ENCODE results near the gene CAMK1D.
"Not testable (repeated sequence)": the region's sequence is repeated elsewhere in the genome, so short reads cannot be mapped to it uniquely, and the experiment has no call there.

CAMK1D gene

DNA sequence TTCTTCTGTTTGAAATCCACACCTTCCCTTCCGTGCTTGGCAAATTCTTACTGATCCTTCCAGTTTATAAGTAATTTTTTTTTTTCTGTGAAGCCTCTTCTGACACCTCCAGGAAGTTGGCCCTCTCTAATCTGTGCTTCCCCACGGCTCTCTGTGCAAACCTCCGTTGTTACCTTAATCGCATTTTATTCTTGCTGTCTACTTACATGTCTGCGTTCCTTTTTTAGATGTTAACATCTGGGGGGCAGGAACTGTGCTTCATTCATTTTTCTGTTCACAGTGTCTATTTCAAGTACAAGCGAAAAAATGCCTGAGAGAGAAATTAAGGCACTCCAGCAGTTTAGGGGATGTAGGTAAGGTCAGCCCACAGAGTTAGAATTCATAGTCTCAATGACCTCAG, 8.4 kb upstream of the CAMK1D start:
- no peak for DNase-seq

GRCh38 chr10:12341526-12341925, 7.8 kb upstream of the CAMK1D start:
- no peak for DNase-seq

- DNase-seq, result no peak
These were observed 4.8 kb upstream of the CAMK1D start for GRCh38 chr10:12344375-12345110.

DNA sequence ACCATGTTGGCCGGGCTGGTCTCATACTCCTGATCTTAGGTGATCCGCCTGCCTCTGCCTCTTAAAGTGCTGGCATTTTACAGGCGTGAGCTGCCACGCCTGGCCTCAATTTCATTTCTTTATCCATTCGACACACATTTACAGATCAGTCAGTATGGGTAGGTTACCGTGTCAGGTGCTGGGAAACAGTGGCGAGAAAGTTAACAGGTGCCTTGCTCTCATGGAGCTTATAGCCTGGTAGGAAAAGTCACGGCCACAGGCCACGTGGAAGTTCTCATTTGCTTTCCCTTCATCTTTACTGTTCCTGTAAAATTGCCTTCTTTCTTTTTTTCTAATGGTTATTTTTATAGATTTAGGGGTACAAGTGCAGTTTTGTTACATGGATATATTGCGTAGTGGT, 2.6 kb upstream of the CAMK1D start:
- no peak for DNase-seq

GRCh38 chr10:12348294-12348869, 965 bp upstream of the CAMK1D start:
- DNase-seq, result no peak

DNA sequence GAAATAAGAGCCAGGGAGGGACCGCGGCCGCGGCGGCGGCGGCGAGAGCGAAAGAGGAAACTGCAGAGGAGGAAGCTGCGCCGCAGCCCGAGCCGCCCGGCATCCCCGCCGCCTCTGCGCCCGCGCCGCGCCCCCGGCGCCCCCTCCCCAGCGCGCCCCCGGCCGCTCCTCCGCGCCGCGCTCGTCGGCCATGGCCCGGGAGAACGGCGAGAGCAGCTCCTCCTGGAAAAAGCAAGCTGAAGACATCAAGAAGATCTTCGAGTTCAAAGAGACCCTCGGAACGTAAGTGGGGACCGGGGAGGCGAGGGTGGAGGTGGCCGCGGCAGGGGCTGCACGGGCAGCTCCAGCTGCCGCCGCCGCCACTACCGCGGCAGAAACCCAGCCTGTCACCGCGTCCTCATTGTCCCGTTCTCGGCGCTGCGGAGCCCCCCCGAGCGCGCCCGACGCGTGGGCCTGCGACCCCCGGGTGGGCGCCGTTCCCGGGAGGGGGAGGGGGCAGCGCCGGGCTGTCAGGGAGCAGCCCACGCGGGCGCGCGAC, 351 bp downstream of the CAMK1D start:
- no peak for DNase-seq

DNA sequence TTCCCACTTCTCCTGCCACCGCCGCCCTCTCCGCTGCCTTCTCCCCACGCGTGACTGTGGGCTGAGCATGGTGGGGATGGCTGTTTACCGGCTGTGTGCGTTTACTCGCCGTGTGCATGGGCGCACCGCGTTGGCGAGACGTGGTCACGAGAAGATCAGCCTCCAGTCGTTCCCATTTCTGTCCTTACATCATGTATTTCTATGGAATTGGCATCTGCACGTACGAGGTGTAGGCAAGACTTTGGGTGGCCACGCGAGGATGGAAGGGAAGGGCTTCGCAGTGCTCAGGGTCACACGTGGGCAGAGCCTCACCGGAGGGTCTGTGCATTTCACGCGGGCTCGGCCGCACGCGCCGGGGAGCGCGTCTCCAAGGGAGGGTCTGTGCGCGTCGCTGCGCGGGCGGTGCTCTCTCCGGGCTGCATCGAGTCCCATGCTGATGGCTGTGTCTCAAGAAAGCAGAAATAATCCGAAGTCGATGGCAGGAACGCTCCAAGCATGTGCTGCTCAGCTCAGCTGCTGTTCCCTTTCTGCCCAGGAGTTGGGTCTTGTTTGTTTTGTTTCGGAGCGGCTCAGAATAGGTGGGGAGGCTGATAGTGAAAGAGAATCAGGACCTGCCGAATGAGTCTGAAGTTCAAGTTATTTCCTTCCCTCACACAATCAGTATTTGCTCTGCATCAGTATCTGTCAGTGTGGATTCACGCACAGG, 973 bp downstream of the CAMK1D start:
- no peak for DNase-seq

- DNase-seq, result no peak
These were observed 1.6 kb downstream of the CAMK1D start for GRCh38 chr10:12350925-12351324.

GRCh38 chr10:12351447-12351846, 2.1 kb downstream of the CAMK1D start:
- DNase-seq, result no peak

DNA sequence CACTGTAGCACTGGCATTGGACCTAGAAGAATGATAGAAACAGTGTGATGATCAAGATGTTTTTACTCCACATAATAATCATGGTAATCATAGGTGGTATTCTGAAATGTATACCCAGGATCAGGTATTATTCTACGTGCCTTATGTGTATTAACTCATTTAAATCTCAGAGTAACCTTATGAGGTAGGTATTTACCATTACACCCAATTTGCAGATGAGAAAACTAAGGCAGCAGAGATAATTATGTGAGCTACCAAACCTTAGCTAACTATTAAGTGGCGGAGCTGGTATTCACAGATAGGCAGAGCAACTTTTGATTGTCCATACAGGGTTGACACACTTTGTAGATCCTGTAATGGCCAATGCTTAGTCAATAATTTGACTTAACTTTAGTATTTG, 2.5 kb downstream of the CAMK1D start:
- no peak for DNase-seq

DNA sequence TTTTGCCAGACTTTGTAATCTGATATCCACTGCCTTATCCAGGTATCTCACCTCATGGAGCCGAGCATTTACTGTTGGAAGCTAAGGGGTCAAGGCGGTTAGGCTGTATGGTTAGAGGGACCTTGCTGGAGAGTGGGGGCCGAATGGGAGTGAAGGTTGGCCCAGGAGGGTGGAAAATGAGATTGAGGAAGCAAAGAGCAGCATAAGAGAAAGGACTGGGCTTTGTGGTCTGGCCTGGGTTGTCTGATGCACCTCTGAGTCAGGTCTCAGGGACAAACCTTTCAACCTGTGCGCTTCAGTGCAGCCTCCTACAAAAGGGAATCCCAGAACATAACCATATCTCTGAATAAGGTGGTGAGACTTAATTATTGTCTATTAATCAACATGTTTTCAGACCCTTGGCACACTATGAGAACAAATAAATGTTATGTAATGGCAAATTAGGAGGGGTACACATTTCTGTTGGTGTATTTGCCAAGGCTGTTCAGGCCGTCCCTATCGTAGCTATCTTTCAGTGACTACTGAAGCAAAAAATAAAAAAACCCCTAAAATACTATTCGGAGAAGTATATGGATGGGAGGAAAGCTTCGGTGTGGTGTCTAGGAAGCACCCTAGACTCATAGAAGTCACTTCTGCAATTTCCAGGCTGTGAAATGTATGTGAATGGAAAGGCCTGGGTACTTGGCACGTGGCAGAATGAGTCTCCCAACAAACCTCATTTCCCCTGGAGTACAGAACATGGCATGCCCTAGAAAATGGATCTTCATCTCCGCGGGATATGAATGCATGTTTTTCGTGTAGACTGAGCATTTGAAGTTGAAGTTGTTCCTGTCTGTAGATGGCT, 4.3 kb downstream of the CAMK1D start:
- DNase-seq, result no peak

GRCh38 chr10:12354696-12355095, 5.3 kb downstream of the CAMK1D start:
- DNase-seq, result not testable (repeated sequence)

DNA sequence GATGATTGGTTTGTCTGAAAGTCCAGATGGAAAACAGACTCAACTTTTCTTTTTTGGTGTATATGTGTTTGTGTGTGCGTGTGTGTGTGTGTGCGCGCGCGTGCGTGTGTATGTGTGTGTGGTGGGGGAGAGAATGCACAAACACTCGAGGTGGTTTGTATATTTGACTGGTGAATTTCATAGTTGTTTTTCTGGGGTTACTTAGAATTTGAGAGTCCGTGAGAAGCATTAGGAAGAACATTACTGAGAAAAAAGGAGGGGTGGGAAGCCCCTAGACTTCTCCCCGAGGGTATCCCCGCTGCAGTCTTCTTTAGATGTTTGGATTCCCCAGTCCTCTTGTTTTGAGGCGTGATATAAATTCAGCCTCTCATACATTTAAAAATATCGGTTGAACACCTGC, 6.0 kb downstream of the CAMK1D start:
- no peak for DNase-seq

DNA sequence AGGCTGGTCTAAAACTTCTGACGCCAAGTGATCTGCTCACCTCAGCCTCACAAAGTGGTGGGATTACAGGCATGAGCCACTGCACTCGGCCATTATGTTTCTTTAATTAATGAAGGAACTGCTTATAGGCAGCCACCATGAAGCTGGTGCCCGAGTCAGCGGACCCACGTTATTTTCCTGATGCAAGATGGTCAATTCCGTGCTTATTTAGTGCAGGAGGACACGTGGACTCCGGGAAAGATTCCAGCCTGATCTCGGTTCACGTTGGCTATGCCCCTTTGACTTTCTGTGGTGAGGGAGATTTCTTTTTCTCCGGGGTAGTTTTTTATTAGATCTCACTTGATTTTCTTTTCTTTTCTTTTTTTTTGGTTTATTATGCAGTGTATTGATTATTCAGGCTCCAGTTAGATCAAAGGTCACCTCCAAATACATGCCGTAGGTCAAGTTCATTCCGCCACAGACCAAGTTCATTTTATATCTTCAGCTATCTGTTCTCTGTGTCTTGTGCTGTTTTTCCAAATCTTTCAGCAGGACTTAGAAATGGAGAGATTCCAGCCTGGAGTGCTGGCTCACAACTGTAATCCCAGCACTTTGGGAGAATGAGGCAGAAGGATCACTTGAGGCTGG, 8.3 kb downstream of the CAMK1D start:
- no peak for DNase-seq

- no peak for DNase-seq
These were observed 9.7 kb downstream of the CAMK1D start for GRCh38 chr10:12358863-12359564.

- DNase-seq, result no peak
These were observed 11.1 kb downstream of the CAMK1D start for GRCh38 chr10:12360461-12360860.

DNA sequence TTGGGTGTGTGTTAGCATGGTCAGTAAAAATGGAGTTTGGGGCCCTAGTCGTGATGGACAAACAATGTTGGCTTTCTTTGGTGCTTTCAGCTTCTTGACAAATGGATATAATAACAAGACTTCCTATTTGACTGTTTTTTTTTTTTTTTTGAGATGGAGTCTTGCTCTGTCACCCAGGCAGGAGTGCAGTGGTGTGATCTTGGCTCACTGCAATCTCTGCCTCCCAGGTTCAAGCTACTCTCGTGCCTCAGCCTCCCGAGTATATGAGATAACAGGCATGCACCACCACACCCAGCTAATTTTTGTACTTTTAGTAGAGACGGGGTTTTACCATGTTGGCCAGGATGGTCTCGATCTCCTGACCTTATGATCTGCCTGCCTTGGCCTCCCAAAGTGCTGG, 11.8 kb downstream of the CAMK1D start:
- not testable (repeated sequence) for DNase-seq

- no peak for DNase-seq
These were observed 15.2 kb downstream of the CAMK1D start for GRCh38 chr10:12364559-12364958.

GRCh38 chr10:12367272-12367671, 17.9 kb downstream of the CAMK1D start:
- no peak for DNase-seq

GRCh38 chr10:12369982-12370381, 20.6 kb downstream of the CAMK1D start:
- DNase-seq, result no peak

GRCh38 chr10:12372846-12373245, 23.5 kb downstream of the CAMK1D start:
- DNase-seq, result no peak

DNA sequence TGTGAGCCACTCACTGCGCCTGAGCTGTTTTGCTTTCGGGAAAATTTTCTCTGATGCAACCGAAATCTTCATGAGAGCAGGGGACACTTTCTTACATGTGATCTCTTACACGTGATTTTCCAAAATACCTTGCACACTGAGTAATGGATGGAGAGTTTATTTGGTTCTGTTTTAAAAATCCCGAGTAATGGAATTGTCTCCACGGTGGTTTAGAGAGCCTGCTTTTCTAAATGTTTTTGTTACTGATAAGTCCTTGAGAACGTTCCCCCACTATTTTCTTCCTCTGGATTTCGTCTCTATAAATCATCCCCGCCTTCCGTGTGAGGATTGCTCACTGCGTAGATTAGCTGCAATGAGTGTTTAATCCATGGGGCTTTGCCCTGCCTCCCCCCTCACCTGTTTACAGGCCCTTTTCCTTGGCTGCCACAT, 25.7 kb downstream of the CAMK1D start:
- no peak for DNase-seq
